Amygdala (tissue), 56 donors: ENCODE measurements around the gene GRID2.
A peak's percentile ranks its signal among the peaks of the same experiment; 100 is the strongest.

Experiments
- DNase-seq, 56 donors: peaks; one replicate each; lab custom pipeline; 2025; lab: John Stamatoyannopoulos, UW

GRID2 gene

DNA sequence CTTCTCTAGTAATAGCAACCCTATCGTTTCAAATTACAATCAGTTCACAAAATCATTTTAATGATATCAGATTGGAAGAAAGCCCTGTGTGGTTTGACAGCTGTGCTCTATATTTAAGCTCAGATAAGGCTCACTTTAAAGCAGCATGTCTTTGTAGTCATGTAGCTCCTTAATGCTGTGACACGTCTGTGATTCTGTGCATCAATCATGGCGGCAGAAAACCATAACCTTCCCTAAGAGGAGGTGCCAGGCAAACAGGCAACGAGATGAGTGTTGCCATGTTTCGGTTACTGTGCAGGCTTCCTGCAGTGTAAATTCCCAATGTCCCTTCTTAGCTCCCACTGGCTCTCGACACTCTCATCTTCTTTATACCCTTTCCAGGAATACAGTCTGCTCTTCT, 212.7 kb downstream of the GRID2 start:
- DNase-seq = no peak

DNA sequence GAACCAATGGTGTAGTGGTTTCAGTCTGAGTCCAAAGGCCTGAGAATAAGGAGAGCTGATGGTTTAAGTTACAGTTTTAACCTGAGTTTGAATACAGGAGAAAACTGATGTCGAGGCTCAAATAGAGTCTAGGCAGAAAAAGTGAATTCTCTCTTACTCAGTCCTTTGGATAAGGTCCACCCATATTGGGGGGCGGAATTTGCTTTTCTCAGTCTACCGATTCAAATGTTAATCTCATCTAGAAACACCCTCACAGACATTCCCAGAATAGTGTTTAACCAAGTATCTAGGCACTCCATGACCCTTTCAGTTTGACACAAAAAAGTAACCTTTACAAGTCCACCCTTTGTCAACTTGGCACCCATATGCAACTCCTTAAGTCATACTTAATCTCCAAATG, 216.0 kb downstream of the GRID2 start:
- no peak for DNase-seq

DNA sequence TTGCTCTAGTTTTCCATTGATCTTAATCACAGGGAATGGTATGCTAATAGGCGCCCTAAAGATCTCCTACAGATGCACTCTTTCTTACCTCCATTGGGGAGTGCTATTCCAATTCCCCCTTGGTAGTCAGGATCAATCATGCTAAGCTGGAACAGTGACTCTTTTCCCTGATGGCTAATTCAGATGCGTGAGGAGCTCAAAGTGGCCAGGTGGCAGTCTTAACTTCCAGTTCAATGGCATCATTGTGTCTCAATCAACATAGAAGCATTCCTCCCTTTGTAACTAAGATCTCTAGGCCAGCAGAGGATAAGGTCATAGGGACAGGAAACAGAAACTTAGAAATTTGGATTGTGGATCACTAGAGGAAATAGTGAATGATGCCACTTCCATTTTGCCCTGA, 216.8 kb downstream of the GRID2 start:
- no peak for DNase-seq

DNA sequence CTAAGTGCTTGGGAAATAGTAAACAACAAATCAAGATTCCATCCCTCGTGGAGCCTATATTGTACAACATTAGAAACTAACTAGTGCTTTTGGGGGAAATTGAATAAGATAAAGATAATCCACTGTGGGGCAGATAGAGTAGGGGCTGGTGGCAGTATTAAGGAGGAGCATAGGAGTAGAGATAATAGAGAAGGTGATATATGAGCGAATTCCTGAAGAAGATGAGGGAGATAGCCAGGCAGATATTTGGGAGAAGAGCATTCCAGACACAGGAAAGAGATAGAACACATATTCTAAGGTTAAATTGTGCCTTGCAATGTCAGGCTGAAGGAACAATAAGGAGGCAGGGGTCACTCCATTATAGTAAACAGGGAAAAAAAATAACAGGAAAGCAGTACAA, 218.2 kb downstream of the GRID2 start:
- no peak for DNase-seq

DNA sequence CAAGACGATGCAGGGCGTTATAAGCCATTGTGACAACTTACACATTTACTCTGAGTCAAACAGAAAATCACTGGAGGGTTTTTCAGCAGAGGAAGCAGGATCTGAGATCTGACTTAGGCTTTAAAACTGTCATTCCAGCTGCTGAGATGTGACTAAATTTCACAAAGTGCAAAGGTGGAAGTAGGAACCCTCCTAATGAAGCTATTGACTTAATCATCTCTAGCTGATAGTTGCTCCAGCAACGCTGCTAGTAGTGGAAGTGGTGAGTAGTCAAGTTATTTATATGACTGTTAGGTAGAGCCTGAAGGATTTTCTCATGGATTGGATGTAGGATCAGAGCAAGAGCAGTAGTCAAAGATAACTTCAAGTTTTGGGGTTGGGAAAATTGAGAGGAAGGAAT, 218.6 kb downstream of the GRID2 start:
- DNase-seq = no peak

DNA sequence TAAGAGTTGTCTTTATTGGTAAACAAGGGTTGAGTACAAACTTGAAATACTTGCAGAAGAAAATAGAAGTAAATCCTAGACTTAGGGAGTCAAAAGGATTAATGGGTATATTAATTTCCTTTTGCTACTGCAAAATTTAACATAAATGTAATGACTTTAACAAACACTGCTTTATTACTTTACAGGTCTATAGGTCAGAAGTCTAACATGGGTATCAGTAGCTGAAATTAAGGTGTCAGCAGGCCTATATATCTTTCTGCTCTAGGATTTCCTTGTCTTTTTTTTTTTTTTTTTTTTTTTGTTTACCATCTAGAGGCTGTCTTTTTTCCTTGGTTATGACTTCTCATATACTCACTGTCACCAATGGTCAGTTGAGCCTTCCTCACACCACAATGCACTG, 220.4 kb downstream of the GRID2 start:
- no peak for DNase-seq

DNA sequence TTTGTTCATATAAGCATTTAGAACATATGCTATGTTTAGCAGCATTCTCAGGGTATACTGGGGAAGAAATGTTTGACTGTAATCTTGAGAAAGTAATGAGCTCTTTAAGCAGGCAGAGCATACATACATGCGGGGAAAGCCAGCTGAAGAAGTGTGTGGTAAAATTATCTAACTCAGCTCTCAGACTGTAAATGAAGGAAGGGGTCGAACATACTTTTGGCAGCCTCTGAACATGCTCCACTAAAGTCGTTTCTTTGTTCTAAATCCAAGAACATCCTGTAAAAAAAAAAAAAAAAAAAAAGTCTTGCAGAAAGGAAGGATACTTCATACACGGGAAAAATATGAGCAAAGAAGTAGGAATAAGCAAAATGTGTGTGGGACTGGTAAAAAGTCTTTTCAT, 224.8 kb downstream of the GRID2 start:
- no peak for DNase-seq

DNA sequence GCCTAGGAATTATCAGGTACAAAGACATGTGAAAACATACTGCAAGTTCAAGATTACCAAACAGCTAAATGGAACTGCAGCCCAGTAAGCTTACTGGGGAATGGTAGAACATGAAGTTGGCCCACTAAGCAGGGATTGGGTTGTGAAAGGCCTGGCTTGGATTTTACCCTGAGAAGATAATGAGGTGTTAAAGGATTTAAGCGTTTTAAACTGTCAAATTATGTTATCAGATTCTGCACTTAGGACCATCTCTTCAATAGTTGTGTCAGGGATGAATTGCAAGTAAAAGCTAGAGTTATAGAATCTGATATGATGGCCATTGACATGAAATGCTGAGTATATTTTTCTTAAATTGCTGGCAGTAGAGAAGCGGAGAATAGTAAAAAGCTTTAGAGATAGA, 225.7 kb downstream of the GRID2 start:
- DNase-seq = no peak

DNA sequence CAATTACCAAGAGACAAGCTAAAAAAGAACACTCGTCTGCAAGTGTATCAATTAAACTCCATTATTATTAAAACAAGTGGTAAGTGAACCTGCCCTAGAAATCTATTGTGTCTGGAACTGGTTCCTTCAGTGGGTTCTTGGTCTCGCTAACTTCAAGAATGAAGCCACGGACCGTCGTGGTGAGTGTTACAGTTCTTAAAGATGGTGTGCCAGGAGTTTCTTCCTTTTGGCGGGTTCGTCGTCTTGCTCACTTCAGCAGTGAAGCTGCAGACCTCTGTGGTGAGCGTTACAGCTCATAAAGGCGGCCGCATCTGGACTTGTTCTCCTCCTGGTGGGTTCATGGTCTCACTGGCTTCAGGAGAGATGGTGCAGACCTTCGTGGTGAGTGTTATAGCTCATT, 231.8 kb downstream of the GRID2 start:
- no peak for DNase-seq

DNA sequence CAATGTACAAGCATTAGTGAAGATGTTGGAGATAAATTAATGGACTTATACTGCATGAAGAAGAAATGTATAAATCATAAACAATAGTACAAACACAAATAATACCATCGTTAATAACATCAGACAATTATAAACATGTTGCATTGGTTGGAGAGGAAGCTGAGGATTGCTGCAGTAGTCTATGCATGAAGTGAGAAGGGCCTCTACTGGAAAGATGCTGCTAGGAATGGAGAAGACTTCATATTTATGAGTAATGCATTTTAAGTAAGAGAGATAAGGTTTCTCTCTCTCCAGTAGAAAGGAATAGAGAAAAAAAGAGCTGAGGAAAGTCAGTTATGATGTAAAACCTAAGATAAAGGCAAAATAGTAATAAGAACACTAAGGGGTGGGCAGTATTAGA, 247.8 kb downstream of the GRID2 start:
- no peak for DNase-seq

DNA sequence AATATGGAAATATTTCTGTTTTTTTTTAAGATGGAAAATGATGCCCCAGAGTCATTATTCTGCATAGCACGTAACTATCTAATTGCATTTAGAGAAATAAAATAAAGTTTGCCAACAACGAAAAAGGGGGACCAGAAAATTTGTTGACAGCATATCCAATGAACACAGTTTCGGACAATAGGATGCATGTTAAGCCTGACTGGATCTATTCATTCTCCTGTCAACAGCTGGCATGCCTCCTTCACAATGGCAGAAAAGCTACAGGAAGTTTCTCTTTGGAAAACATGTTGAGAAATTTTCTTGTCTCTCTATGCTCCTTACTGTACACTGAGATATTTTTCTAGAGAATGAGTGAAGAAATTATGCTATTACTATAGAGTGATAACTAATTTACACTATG, 262.5 kb downstream of the GRID2 start:
- DNase-seq = peak in 4 of 56 donors; percentile 1 to 7 (median 2)

DNA sequence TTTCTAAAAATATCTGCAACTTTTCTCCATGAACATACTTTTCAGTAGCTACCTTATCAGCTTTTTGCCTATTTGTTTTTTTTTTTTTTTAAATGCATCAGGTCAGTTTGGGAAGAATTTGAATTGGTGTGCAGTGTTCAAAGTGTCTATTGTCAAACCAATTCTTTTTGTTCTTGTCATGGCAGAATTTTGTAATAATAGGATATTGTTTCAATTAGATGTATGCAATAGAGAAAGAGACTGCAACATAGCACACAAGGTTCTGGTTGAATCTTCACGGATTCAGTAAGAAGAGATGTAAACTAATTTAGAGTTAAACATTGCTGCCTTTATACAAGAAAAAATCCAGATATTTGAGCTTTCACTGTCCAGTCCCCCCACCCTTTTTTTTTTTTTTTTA, 277.1 kb downstream of the GRID2 start:
- no peak for DNase-seq

DNA sequence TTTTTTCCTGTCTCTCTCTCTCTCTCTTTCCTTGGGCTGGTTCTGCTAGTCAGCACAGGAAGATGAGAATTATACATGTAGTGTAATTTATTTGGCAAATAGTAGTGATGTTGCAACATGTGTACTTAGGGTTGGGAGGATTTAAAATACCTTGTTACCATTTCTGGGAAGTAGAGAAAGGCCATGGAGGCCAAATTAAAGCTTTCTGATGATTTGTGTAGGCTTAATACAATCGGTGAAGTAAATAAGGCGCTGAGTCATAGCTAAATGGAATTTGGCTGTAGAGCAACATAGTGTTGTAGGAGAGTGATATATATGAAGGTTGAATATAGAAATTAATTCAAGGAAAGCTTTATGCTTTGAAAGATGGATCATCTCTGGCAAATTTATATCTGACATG, 295.3 kb downstream of the GRID2 start:
- no peak for DNase-seq

DNA sequence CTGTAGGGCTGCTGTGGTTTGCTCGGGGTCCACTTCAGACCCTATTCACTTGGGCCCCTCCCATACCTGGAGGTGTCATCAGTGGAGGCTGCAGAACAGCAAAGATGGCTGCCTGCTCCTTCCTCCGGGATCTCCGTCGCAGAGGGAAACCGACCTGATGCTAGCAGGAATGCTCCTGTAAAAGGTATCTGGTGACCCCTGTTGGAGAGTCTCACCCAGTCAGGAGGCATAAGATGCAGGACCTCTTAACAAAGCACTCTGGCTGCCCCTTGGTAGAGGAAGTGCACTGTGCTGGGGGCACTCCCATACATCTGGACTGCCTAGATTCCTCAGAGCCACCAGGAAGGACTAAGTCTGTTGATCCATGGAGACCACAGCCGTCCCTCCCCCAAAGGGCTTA, 296.9 kb downstream of the GRID2 start:
- DNase-seq = no peak

DNA sequence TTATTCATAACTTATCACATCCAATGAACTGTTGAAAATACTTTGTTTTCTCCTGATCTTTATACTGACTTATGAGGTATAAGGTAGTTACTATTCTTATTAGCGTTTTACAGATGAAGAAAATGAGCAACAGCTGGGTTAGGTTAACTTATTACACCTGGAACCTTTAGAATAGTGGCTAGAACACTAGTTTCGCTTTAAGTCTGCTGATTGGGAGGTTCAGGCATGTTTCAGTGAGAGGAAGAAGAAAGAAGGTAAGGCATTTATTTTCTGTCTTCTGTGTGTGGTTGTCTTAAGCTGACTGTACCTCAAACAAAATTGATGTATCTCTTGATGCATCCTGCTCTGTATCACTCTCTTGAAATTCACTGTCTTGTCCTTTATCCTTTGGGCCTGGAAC, 302.5 kb downstream of the GRID2 start:
- DNase-seq = no peak

DNA sequence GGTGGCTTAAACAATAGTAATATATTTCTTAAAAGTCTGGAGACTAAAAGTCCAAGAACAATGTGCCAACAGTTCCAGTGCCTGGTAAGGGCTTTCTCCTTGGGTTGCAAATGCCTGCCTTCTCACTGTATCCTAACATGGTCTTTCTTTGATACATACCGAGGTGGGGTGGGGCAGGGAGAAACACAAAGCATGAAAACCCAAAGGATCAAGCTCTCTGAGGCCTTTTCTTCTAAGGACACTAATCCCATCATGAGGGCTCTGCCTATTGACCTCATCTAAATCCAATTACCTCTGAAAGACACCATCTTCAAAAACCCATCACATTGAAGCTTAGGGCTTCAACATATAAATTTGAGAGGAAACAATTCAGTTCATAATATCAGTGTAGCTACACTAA, 311.3 kb downstream of the GRID2 start:
- DNase-seq = no peak

DNA sequence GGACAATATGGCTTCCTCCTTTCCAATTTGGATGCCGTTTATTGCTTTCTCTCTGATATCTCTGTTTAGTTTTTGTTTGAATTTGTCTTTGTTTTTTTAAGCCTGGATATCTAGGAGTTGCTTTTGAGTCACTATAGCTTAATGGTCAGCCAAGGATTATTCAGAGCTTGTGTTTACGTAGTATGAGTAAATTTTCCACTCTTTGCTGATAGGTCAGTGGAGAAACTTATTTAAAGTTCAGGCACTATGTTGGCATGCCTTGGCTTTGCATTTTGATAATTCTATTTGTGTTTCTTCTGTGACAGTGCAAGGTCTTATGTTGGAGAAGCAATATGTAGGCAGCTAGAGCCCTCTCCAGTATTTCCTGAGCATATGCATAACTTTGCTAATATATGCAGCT, 315.2 kb downstream of the GRID2 start:
- no peak for DNase-seq

DNA sequence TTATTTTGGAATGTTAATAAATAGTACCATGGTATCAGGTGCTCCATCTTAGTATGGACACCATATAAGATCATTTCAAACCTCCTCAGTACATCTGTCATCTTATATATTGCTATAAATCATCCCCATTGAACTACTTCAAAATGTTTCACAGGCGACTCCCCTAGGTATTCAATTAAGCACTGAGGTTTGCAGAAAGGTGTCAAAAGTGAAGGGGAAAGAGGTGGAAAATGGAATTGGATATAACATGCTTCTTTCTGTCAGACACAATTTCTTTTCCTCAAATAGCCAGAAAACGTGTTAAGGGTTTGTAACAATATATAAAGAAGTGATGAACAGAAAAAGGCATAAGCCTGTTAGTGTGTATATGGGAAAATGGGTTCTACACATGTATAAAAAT, 325.5 kb downstream of the GRID2 start:
- DNase-seq = no peak

DNA sequence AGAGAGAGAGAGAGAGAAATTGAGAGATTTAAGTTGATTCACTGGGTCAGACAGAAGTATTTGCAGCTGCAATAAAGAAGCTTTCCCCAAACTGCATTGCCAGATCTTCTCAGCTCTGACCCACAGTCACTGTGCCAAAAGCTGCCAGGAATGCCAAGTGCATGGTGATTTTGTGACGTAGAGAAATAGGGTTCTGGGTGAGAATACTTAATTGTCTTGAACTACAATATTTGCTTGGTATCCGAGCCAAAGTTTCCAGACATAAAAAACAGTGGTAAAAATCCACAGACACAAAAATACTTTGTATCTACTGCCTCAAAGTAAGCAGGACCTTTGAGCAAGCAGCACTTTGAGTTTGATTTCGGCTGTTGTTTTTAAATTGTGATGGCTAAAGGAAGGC, 331.1 kb downstream of the GRID2 start:
- peak in 17 of 56 donors; percentile 1 to 60 (median 17) for DNase-seq

DNA sequence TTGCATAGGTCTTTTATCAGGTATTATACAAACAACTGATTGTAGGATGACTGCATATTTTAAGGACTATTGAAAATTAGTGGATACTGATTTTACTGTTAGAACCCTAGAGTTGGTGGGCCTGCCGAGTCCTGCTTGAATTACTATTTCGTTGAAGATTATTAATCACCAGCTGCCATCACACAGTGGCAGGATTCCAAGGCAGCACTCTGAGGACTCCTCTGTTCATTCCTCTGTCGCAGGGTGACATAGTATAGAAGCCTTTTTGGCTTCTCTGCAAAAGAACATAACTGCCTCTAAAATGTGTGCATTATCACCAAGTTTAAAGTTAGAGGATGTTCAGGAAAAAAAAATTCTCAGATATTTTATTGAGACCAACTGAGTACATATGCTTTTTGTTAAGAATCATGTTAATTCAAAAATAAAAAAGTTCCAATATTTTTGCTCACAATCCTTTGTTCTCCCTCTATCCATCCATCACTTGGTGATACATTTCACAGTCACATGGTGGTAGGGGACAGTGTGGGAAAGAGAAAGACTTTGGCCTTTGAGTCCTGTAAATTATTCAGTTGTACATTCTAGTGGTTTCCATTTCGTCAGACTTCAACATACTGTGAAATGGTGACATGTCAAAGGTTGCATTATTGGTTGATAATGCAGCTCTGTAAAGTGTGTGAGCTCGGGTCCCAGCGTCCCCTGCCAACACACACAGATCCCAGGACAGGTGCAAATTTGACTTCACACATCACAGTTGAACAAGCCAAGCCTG, 332.5 kb downstream of the GRID2 start:
- peak in 15 of 56 donors; percentile 1 to 39 (median 5) for DNase-seq

DNA sequence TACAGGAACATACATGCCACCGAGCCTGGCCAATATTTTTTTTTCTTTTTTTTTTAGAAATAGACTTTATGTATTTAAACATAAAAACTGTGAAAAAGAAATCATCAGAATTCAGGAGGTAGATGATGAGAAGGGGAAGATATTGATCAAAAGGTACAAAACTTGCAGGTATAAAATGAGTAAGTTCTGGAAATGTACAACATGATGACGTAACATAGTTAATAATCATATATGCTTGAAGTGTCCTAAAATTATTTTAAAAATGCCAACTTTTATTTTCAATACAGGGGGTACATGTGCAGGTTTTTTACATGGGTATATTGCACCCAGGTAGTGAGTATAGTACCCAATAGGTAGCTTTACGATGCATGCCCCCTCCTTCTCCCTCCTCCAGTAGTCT, 337.6 kb downstream of the GRID2 start:
- no peak for DNase-seq

DNA sequence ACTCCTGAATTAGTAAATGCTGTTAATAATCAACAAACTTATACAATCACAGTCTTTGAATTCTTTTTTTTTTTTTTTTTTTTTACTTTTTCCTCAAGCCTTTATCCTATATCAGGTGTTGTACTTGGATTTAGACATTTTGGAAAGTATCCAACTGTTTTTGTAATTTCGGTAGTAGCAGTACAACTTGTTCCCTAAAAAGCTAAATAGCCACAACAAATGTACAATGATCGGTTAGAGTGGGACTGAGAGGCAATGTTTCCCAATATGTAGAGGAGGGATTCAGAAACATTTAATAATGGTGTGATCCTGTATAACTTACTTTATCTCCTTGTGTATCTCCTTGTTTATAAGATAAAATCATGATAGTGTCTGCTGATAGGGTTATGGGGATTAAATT, 343.1 kb downstream of the GRID2 start:
- no peak for DNase-seq

DNA sequence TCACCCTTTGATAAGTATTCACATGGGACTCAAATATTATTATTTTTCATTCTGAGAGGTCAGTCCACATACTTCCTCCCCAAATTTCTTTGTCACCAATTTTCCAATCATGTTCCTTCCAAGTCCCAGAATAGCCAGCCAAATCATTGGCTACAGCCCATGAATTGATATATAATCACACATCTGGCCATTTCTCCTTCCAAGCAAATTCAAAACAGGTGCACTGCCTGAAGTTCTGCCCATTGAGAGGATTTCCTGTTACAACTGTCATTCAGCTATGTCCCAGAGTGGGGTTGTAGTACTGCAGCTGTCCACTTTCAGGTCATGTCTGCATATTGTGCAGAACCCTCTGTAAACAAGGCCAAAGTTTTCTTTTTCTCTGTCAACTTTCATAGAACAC, 347.8 kb downstream of the GRID2 start:
- no peak for DNase-seq
